Motor neuron (in vitro differentiated cells): ENCODE data around the gene POU3F1. TPM values are rescaled to one million over a fixed set of nuclear protein-coding genes. Genes with fewer than 3 reads are reported as not detected.

Experiments used
- total RNA-seq, 8 experiments: library from RNA; unstranded; fragments of 300-600 nt; gene quantifications; 2 replicates each; pipeline versions ENCODE4 v1.2.3 to v1.2.4, GENCODE V29; 2022

POU3F1 gene
- total RNA-seq, 8 experiments from 2014 or later: 0.91 to 7.6 (median 3.3) TPM

Other genes with a start within 250 kb of the POU3F1 start
- gene C1orf122, start 239.0 kb downstream of the POU3F1 start, total RNA-seq: 10 to 100 TPM; 20.4 to 83.0 (median 61.7) TPM
- 10 to 100 TPM; 14.6 to 33.7 (median 19.6) TPM for gene YRDC, start 238.6 kb downstream of the POU3F1 start, total RNA-seq
- gene MTF1, start 187.2 kb downstream of the POU3F1 start, total RNA-seq: 1 to 10 TPM; 3.5 to 7.3 (median 5.8) TPM
- gene INPP5B, start 99.7 kb downstream of the POU3F1 start, total RNA-seq: 10 to 100 TPM; 14.9 to 24.1 (median 20.6) TPM
- gene SF3A3, start 56.8 kb downstream of the POU3F1 start, total RNA-seq: 100 to 1,000 TPM; 103 to 214 (median 122) TPM
- gene FHL3, start 41.3 kb downstream of the POU3F1 start, total RNA-seq: 10 to 100 TPM in 3 of 8 experiments, 1 to 10 TPM in 5; 2.8 to 17.7 (median 8.0) TPM
- 10 to 100 TPM; 50.4 to 82.4 (median 75.2) TPM for gene UTP11, start 34.1 kb downstream of the POU3F1 start, total RNA-seq